Measurements from ENCODE around the gene PDHB.
"Not testable (repeated sequence)": the region's sequence is repeated elsewhere in the genome, so short reads cannot be mapped to it uniquely, and the experiment has no call there.

PDHB gene

GRCh38 chr3:58433400-58434167 lies at the start of gene PDHB:
Gene PDHB (minus strand): TSS chr3:58433832. CDS start chr3:58433809, 23 bp downstream.
- peak; percentile 88 for DNase-seq

- DNase-seq, result no peak
These were observed 49.4 kb upstream of the PDHB start for GRCh38 chr3:58482917-58483636.

GRCh38 chr3:58480309-58480708 lies 46.7 kb upstream of the PDHB start:
- no peak for DNase-seq

GRCh38 chr3:58478781-58479180 lies 45.1 kb upstream of the PDHB start:
- no peak for DNase-seq

- no peak for DNase-seq
These were observed 41.4 kb upstream of the PDHB start for GRCh38 chr3:58474967-58475578.

GRCh38 chr3:58474348-58474911 lies 40.8 kb upstream of the PDHB start:
- DNase-seq, result no peak

GRCh38 chr3:58473275-58473674 lies 39.6 kb upstream of the PDHB start:
- no peak for DNase-seq

- peak; percentile 94 for DNase-seq
These were observed 37.6 kb upstream of the PDHB start for GRCh38 chr3:58471025-58471887.

- DNase-seq, result no peak
These were observed 36.9 kb upstream of the PDHB start for GRCh38 chr3:58470363-58471024.

- DNase-seq, result no peak
These were observed 35.5 kb upstream of the PDHB start for GRCh38 chr3:58469096-58469495.

- DNase-seq, result no peak
These were observed 33.4 kb upstream of the PDHB start for GRCh38 chr3:58466899-58467563.

GRCh38 chr3:58464866-58465265 lies 31.2 kb upstream of the PDHB start:
- DNase-seq, result no peak

GRCh38 chr3:58463942-58464271 lies 30.3 kb upstream of the PDHB start:
- no peak for DNase-seq

GRCh38 chr3:58463181-58463941 lies 29.7 kb upstream of the PDHB start:
- DNase-seq, result peak; percentile 89

GRCh38 chr3:58462829-58463180 lies 29.2 kb upstream of the PDHB start:
- DNase-seq, result no peak

- no peak for DNase-seq
These were observed 25.5 kb upstream of the PDHB start for GRCh38 chr3:58459160-58459559.

- DNase-seq, result no peak
These were observed 18.5 kb upstream of the PDHB start for GRCh38 chr3:58452176-58452575.

- no peak for DNase-seq
These were observed 8.2 kb upstream of the PDHB start for GRCh38 chr3:58441514-58442450.

- not testable (repeated sequence) for DNase-seq
These were observed 7.3 kb upstream of the PDHB start for GRCh38 chr3:58440996-58441355.

GRCh38 chr3:58437276-58437675 lies 3.6 kb upstream of the PDHB start:
- not testable (repeated sequence) for DNase-seq

Measured in fibroblast of upper back skin (primary cell).